HG03571 (cell line): ENCODE results near the gene TRIO.

ENCODE experiments used
- ATAC-seq: cut with Tn5 transposase; IDR thresholded peaks from one replicate; pipeline ENCODE4 v1.9.1; 2021; ENCODE audit not compliant: unreplicated experiment

The TRIO gene

GRCh38 chr5:14260637-14261036 is 117.5 kb downstream of the TRIO start:
- no peak for ATAC-seq

- ATAC-seq: no peak
Measured at GRCh38 chr5:14261235-14261634, 118.1 kb downstream of the TRIO start.

GRCh38 chr5:14261856-14262611 is 118.9 kb downstream of the TRIO start:
- ATAC-seq: no peak

GRCh38 chr5:14263113-14263512 is 120.0 kb downstream of the TRIO start:
- ATAC-seq: no peak

- ATAC-seq: no peak
Measured at GRCh38 chr5:14263699-14264098, 120.6 kb downstream of the TRIO start.

GRCh38 chr5:14264605-14265316 is 121.6 kb downstream of the TRIO start:
- peak; percentile 75 for ATAC-seq

GRCh38 chr5:14265570-14265969 is 122.4 kb downstream of the TRIO start:
- no peak for ATAC-seq

- ATAC-seq: no peak
Measured at GRCh38 chr5:14266171-14266570, 123.0 kb downstream of the TRIO start.

GRCh38 chr5:14266686-14267085 is 123.5 kb downstream of the TRIO start:
- no peak for ATAC-seq

- no peak for ATAC-seq
Measured at GRCh38 chr5:14267166-14267838, 124.2 kb downstream of the TRIO start.

GRCh38 chr5:14267991-14268708 is 125.0 kb downstream of the TRIO start:
- ATAC-seq: no peak

GRCh38 chr5:14268738-14269137 is 125.6 kb downstream of the TRIO start:
- no peak for ATAC-seq

- no peak for ATAC-seq
Measured at GRCh38 chr5:14269395-14269794, 126.3 kb downstream of the TRIO start.

GRCh38 chr5:14270209-14270702 is 127.1 kb downstream of the TRIO start:
- ATAC-seq: peak; percentile 64

- no peak for ATAC-seq
Measured at GRCh38 chr5:14272548-14273205, 129.5 kb downstream of the TRIO start.

- no peak for ATAC-seq
Measured at GRCh38 chr5:14273207-14273767, 130.1 kb downstream of the TRIO start.

GRCh38 chr5:14276380-14276779 is 133.2 kb downstream of the TRIO start:
- ATAC-seq: no peak

- no peak for ATAC-seq
Measured at GRCh38 chr5:14277385-14278320, 134.5 kb downstream of the TRIO start.

- ATAC-seq: no peak
Measured at GRCh38 chr5:14280294-14280854, 137.2 kb downstream of the TRIO start.
